Amniotic stem cell (primary cell): ENCODE data around the gene GZMM.

Experiments
- DNase-seq: peaks from one replicate; lab custom pipeline; 2025; lab: John Stamatoyannopoulos, UW

The GZMM gene

DNA sequence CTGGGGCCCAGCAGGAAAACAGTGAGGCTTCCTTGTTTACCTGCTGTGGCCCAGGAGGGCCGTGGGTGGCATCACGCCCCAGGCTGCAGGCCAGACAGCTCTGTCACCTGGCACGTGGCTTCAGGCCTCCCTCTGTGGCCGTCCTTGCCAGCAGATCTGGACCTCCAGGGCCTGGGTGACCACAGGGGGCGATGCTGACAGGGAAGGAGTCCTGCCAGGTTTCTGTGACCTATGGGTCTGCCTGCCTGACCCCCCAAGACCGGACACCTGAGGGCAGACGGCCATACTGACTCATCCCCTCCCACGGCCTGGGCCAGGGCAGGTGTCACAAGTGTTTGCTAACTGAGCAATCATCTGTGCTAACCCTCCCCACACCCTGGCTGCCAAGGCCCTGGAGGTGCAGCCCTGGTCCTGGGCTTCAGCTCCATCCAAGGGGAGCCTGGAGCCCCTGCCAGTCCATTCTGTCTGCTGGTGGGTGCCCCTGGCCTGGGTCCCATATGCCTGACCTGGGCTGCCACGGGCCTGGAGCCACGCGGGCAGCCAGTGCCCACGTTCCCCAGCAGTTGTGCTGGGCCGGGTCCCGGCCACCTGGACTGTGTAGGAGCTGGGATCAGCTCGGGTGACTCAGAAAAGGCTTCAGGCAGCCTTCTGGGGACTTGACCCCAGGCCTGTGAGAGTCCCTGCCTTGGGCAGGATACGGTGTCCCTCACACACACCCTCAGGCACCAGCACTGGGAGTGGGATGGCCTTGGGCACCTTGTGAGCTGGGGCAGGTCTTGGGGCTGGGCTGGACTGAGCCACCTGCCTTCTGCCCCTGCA lies 8.6 kb upstream of the GZMM start:
- no peak for DNase-seq

GRCh38 chr19:536031-536880 lies 7.6 kb upstream of the GZMM start:
- DNase-seq: no peak

- DNase-seq: no peak
These were observed 6.9 kb upstream of the GZMM start for GRCh38 chr19:536881-537404.

DNA sequence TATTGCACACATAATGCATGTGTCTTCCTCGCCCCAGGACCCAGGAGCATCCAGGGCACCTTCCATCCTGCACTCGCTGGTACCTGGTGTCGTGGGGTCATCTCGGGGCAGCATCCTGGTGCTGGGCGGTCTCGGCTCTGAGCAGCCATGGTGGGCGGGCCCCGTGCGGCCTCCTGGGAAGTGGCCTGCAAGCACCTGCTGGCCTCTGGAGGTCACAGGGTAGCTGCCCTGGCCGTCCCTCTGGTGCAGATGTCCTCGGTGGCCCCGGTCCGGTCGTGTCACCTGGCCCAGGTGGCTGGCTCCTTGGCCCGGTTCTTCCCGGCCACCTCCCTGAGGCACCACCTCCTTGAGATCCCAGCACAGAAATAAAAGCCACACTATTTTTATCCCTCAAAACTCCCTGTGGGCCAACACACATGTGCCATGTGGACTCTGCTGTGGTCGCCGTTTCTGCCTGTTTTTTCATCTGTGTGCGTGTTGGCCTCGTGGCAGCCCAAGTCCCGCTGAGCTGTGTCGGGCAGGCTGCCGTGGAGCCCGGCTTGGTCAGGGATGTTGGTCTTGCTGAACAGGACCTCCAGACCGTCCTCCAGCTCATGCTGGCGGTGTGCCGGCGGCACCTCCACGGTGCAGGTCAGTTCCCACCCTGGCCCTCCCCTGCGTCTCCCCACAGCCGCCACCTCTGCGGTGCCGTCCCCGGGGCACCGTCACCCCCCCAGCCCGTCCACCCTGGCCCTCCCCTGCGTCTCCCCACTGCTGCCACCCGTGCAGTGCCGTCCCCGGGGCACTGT lies 5.0 kb upstream of the GZMM start:
- no peak for DNase-seq

- DNase-seq: no peak
These were observed 4.3 kb upstream of the GZMM start for GRCh38 chr19:539429-540030.

DNA sequence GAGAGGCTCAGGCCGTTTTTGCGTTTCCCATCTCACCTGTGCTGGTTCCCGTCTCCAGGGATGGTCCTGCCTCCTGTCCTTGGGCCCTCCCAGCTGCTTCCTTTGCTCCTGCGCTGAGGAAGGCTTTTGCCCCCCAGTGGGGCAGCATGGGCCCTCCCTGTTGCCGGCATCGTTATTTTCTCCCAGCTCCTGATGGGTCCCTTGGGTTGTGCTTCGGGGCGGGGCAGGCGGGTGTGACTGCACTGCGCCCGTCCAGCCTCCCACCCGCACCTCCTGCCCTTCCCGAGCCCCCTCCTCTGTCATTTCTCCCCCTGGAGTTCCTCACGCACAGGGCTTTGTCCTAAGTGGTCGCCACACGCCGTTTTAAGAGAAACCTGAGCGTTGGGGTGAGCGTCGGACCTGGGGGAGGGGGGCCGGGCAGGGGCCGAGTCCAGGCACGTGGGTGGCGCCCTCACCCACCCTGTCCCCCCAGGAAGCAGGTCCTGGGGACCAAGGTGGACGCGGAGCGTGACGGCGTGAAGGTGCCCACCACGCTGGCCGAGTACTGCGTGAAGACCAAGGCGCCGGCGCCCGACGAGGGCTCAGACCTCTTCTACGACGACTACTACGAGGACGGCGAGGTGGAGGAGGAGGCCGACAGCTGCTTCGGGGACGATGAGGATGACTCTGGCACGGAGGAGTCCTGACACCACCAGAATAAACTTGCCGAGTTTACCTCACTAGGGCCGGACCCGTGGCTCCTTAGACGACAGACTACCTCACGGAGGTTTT lies 2.8 kb upstream of the GZMM start:
- DNase-seq: no peak

DNA sequence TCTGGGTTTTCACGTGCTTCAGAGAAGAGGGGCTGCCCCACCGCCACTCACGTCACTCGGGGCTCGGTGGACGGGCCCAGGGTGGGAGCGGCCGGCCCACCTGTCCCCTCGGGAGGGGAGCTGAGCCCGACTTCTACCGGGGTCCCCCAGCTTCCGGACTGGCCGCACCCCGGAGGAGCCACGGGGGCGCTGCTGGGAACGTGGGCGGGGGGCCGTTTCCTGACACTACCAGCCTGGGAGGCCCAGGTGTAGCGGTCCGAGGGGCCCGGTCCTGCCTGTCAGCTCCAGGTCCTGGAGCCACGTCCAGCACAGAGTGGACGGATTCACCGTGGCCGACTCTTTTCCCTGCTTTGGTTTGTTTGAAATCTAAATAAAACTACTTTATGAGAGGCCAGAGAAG lies 2.2 kb upstream of the GZMM start:
- no peak for DNase-seq

- DNase-seq: no peak
These were observed 1.5 kb upstream of the GZMM start for GRCh38 chr19:542173-542866.

DNA sequence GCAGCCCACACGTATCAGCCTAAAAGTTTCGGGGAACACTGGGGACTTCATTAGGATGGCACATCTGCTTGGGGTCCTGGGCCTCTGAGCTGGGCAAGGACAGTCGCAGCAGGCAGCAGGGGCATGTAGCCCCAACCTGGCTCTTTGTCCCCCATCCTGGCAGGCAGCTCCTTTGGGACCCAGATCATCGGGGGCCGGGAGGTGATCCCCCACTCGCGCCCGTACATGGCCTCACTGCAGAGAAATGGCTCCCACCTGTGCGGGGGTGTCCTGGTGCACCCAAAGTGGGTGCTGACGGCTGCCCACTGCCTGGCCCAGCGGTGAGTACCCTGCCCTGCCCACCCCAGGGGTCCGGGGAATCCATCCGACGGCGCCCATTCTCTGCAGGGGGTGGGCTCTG lies 3.3 kb downstream of the GZMM start:
- DNase-seq: no peak

DNA sequence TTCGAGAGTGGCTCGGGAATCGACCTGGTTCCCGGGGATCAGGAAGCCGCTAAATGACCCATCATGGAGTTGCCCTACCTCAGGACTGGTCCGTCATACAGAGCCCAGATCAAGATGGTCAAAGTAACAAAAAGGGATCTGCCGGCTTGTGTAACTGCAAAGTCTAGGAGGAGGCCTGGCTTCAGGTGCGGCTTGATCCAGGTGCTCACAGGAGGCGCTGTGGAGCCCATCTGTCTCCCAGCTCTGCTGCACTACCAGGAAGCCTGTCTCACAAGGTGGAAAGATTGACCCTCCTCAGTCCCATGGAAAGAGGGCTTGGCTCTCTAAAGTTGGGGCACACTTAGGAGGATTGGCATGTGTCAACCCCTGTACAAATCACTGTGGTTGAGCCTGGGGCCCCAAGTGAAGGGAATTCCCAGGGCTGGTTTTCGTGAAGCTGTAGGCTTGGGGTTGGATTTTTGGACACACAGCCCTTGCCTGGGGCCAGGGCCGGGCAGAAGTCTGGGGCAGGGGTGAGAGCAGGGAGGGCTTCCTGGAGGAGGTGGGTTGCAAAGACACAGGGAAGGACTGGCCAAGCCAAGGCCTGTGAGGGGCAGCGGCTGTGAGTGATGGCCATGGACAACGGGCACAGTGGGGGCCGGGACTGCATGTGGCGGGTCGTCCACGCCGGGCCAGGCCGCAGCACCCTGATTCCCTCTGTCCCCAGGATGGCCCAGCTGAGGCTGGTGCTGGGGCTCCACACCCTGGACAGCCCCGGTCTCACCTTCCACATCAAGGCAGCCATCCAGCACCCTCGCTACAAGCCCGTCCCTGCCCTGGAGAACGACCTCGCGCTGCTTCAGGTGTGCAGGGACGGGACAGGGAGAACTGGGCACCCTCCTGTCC lies 4.2 kb downstream of the GZMM start:
- no peak for DNase-seq

DNA sequence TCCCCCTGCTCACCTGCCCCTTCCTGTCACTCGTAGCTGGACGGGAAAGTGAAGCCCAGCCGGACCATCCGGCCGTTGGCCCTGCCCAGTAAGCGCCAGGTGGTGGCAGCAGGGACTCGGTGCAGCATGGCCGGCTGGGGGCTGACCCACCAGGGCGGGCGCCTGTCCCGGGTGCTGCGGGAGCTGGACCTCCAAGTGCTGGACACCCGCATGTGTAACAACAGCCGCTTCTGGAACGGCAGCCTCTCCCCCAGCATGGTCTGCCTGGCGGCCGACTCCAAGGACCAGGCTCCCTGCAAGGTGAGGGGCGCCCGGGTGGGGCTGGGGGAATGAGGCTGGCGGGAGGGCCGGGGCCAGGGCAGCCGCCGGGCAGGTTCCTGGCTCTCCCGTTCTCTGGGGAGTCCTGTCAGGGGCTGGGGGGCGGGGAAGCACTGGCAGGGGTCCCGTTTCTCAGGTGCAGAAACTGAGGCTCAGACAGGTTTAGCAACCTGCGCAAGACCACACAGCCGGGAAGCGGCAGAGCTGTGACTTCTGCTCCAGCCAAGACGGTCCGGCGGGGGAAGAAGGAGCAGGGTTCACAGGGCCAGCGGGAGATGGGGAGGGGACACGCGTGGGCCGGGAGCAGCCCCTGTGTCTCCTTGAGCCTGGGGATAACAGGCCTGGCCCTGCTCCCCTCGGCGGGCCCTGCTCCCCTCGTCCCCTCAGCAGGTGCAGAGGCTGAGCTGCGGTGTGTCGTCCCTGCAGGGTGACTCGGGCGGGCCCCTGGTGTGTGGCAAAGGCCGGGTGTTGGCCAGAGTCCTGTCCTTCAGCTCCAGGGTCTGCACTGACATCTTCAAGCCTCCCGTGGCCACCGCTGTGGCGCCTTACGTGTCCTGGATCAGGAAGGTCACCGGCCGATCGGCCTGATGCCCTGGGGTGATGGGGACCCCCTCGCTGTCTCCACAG lies 5.3 kb downstream of the GZMM start:
- DNase-seq: no peak

- no peak for DNase-seq
These were observed 11.0 kb downstream of the GZMM start for GRCh38 chr19:554817-555216.

- DNase-seq: no peak
These were observed 11.6 kb downstream of the GZMM start for GRCh38 chr19:555474-555808.

DNA sequence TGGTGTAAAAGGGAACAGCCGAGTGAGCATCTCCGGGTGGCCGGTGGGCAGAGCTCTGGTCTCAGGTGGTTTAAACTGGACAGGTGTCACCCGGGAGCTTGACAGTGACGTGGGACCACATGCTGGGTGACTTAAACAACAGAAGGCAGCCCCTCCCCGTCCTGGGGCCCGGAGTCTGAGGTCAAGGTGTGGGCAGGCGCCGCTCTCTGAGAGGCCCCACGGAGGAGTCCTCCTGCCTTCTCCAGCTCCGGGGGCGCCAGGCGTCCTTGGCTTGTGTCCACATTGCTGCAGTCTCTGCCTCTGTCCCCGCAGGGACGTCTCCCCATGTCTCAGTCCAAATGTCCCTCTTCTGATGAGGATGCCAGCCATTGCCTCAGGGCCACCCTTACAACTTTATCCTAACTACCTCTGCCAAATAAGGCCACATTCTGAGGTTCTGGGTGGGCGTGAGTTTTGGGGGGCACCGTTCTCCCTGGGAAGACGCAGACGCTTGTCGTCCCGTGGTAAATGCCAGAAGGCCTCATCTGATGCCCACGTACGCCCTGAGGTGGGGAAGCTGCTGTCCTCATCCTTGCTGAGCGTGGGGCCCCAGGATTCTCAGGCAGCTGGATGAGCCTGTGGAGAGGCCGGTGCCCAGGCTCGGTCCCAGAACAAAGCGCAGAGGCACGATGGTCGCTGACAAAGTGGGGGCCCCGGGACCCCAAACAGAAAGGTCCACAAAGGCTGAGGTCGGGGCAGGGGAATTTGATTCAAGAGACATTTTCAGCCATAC lies 12.9 kb downstream of the GZMM start:
- DNase-seq: no peak

DNA sequence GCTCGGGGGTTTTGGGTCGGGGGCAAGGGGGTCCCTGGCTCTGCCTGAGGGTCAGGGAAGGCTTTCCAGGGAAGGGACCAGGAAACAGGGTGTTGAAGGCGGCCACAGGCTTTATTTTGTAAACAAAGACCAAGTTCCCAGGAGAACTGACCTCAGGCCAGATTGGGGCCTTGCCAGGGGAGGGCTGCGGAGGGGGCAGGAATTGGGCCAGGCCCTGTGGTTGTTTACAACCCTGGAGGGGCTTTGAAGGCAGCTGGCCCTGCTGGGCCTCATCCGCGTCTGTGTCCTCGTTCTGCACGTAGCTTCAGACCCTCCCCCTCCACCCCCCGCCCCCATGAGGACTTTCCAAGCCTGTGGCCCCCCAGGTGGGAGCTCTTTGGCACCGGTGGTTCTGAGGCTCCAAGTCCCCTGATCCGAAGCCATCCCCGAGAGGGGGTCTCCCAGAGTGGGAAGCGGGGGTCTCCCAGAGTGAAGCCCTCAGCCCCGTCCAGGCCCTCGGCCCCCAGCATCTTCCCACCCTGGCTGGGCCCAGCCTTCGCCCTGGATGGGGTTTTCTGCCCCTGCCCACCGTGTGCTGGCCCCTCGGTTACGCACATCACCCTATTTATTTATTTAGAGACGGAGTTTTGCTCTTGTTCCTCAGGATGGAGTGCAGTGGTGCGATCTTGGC lies 15.1 kb downstream of the GZMM start:
- DNase-seq: no peak

DNA sequence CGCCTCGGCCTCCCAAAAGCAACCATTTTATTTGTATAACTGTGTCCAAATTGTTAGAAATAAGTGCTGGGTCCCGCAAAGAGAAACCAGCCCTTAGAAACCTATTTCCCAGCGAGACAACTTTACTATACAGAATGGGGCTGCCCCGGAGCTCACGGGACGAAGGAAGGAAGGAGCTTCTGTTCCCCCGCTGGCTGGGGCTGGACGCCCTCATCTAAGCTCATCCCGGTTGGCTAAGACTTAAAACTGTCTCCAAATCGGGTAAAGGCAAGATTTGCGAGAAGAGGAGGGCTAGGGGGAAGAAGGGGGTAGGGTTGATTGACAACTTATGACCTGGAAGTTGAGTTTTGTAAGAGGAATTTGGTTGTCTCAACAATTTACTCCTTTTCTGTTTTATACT lies 16.3 kb downstream of the GZMM start:
- DNase-seq: no peak

GRCh38 chr19:566403-566802 lies 22.6 kb downstream of the GZMM start:
- DNase-seq: no peak
